PFSK-1 (cell line): ENCODE results near the gene TNS1.

ENCODE experiments used
- POLR2AphosphoS5 ChIP-seq: IDR thresholded peaks from 2 replicates; pipeline ENCODE4 v1.6.1; 2012; ENCODE audit warnings: low read depth, mild to moderate bottlenecking, control low read depth, low read length, moderate library complexity
- TAF1 ChIP-seq: IDR thresholded peaks from 2 replicates; pipeline ENCODE4 v1.6.1; 2012; ENCODE audit warnings: low read length, control low read depth, borderline replicate concordance; ENCODE audit not compliant: insufficient read depth

DNA sequence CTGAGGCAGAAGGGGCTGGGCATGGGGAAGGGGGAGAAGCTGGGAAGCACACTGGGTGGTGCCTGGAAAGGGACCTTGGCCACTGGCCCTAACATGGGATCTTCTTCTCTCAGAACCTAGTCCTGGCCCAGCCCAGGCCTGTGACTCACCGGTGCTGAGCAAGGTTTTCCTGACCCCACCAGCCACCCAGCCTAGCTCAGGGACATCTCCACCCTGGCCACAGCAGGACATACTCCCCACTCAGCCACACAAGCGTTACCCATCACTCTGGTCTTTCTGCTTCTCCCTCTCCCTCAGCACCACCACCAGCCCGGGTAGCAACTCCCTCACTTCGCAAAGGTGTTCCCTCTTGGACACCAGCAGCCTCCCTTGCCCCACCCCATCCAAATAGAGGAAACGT, 22.8 kb downstream of the TNS1 start:
- TF ChIP-seq POLR2AphosphoS5, result no peak
- TF ChIP-seq TAF1, result no peak
